A172 (cell line): Measurements from ENCODE around the gene ST3GAL5. TPM values are rescaled to one million over a fixed set of nuclear protein-coding genes. Genes with fewer than 3 reads are reported as not detected.

Experiments
- DNase-seq: peaks from one replicate; pipeline ENCODE4 v3.0.0-alpha.2; 2015; ENCODE audit warnings: low spot score
- total RNA-seq: library from RNA; depleted of rRNA; stranded (reverse); fragments of >200 nt; shearing (Covaris generic); gene quantifications from 2 replicates; pipeline ENCODE4 v1.2.3, GENCODE V29; 2014

ST3GAL5 gene
- total RNA-seq, 1 experiment from 2014 or later, result 18.7 TPM

GRCh38 chr2:85807756-85808155, 81.0 kb downstream of the ST3GAL5 start:
- DNase-seq, result no peak

GRCh38 chr2:85806358-85807118, 82.3 kb downstream of the ST3GAL5 start:
- DNase-seq, result no peak

GRCh38 chr2:85804583-85804982, 84.2 kb downstream of the ST3GAL5 start:
- no peak for DNase-seq

GRCh38 chr2:85803704-85804425, 84.9 kb downstream of the ST3GAL5 start:
- DNase-seq, result no peak

- no peak for DNase-seq
Observed at GRCh38 chr2:85802354-85803103, 86.3 kb downstream of the ST3GAL5 start.

GRCh38 chr2:85801871-85802270, 86.9 kb downstream of the ST3GAL5 start:
- no peak for DNase-seq

GRCh38 chr2:85800586-85800985, 88.2 kb downstream of the ST3GAL5 start:
- no peak for DNase-seq

- peak; percentile 90 for DNase-seq
Observed at GRCh38 chr2:85799215-85799956, 89.4 kb downstream of the ST3GAL5 start.

- DNase-seq, result peak; percentile 38
Observed at GRCh38 chr2:85797921-85798320, 90.9 kb downstream of the ST3GAL5 start.

- no peak for DNase-seq
Observed at GRCh38 chr2:85797263-85797660, 91.5 kb downstream of the ST3GAL5 start.

- DNase-seq, result peak; percentile 33
Observed at GRCh38 chr2:85796341-85797262, 92.2 kb downstream of the ST3GAL5 start.

- DNase-seq, result no peak
Observed at GRCh38 chr2:85796046-85796340, 92.8 kb downstream of the ST3GAL5 start.

- no peak for DNase-seq
Observed at GRCh38 chr2:85795331-85796045, 93.3 kb downstream of the ST3GAL5 start.

GRCh38 chr2:85794491-85795121, 94.2 kb downstream of the ST3GAL5 start:
- DNase-seq, result no peak

- no peak for DNase-seq
Observed at GRCh38 chr2:85794038-85794441, 94.8 kb downstream of the ST3GAL5 start.

GRCh38 chr2:85793584-85793983, 95.2 kb downstream of the ST3GAL5 start:
- no peak for DNase-seq

- peak; percentile 75 for DNase-seq
Observed at GRCh38 chr2:85792783-85793441, 95.9 kb downstream of the ST3GAL5 start.

GRCh38 chr2:85791704-85792565, 96.9 kb downstream of the ST3GAL5 start:
- DNase-seq, result no peak
